Measurements from ENCODE around the gene MPZL1.

The MPZL1 gene

GRCh38 chr1:167752219-167752985, 30.6 kb downstream of the MPZL1 start:
- DNase-seq, result no peak

- DNase-seq, result no peak
Observed at GRCh38 chr1:167755654-167756053, 33.9 kb downstream of the MPZL1 start.

GRCh38 chr1:167756730-167757405, 35.1 kb downstream of the MPZL1 start:
- no peak for DNase-seq

GRCh38 chr1:167757433-167758309, 35.9 kb downstream of the MPZL1 start:
- no peak for DNase-seq

GRCh38 chr1:167761400-167761799, 39.6 kb downstream of the MPZL1 start:
- DNase-seq, result no peak

- no peak for DNase-seq
Observed at GRCh38 chr1:167762061-167762746, 40.4 kb downstream of the MPZL1 start.

- DNase-seq, result no peak
Observed at GRCh38 chr1:167763525-167764220, 41.9 kb downstream of the MPZL1 start.

GRCh38 chr1:167764458-167765330, 42.9 kb downstream of the MPZL1 start:
- DNase-seq, result no peak

- no peak for DNase-seq
Observed at GRCh38 chr1:167765496-167765895, 43.7 kb downstream of the MPZL1 start.

GRCh38 chr1:167766538-167766937, 44.8 kb downstream of the MPZL1 start:
- no peak for DNase-seq

GRCh38 chr1:167767761-167768160, 46.0 kb downstream of the MPZL1 start:
- no peak for DNase-seq

GRCh38 chr1:167770127-167770526, 48.3 kb downstream of the MPZL1 start:
- DNase-seq, result peak; percentile 17

- DNase-seq, result no peak
Observed at GRCh38 chr1:167772436-167772835, 50.7 kb downstream of the MPZL1 start.

- no peak for DNase-seq
Observed at GRCh38 chr1:167773516-167773915, 51.7 kb downstream of the MPZL1 start.

GRCh38 chr1:167774710-167775109, 52.9 kb downstream of the MPZL1 start:
- DNase-seq, result no peak

GRCh38 chr1:167775178-167775577, 53.4 kb downstream of the MPZL1 start:
- DNase-seq, result no peak

- no peak for DNase-seq
Observed at GRCh38 chr1:167776151-167776550, 54.4 kb downstream of the MPZL1 start.

- no peak for DNase-seq
Observed at GRCh38 chr1:167776616-167777268, 55.0 kb downstream of the MPZL1 start.

- no peak for DNase-seq
Observed at GRCh38 chr1:167777269-167777650, 55.5 kb downstream of the MPZL1 start.

- no peak for DNase-seq
Observed at GRCh38 chr1:167781558-167781957, 59.8 kb downstream of the MPZL1 start.

- no peak for DNase-seq
Observed at GRCh38 chr1:167782946-167783345, 61.2 kb downstream of the MPZL1 start.

Data from NCI-H748 treated with DMSO at 0.1 percent for 48 hours (cell line).